Measurements from ENCODE around the gene MRPS26.
"Not testable (repeated sequence)": the region's sequence is repeated elsewhere in the genome, so short reads cannot be mapped to it uniquely, and the experiment has no call there.

The MRPS26 gene

GRCh38 chr20:3043322-3043721 is 2.5 kb upstream of the MRPS26 start, which contains the start of gene GNRH2:
GNRH2 (plus strand) TSS chr20:3043622; CDS start chr20:3044415, 793 bp downstream.
- no peak for DNase-seq

GRCh38 chr20:3044336-3044965 is 1.4 kb upstream of the MRPS26 start:
- no peak for DNase-seq

- peak; percentile 66 to 85 for DNase-seq
Observed at GRCh38 chr20:3045042-3045815, 623 bp upstream of the MRPS26 start.

- DNase-seq: peak; percentile 67 to 88
Observed at GRCh38 chr20:3046677-3047462, 1.0 kb downstream of the MRPS26 start.

GRCh38 chr20:3047486-3048419 is 1.9 kb downstream of the MRPS26 start:
- DNase-seq: no peak

- no peak for DNase-seq
Observed at GRCh38 chr20:3051385-3052019, 5.7 kb downstream of the MRPS26 start.

- no peak for DNase-seq
Observed at GRCh38 chr20:3059489-3059888, 13.6 kb downstream of the MRPS26 start.

GRCh38 chr20:3064119-3064518 is 18.3 kb downstream of the MRPS26 start:
- DNase-seq: not testable (repeated sequence)

- no peak for DNase-seq
Observed at GRCh38 chr20:3067139-3068014, 21.5 kb downstream of the MRPS26 start.

GRCh38 chr20:3068075-3068474 is 22.2 kb downstream of the MRPS26 start:
- DNase-seq: no peak

GRCh38 chr20:3068986-3069900 is 23.4 kb downstream of the MRPS26 start:
- DNase-seq: peak in 1 of 2 experiments; percentile 27

GRCh38 chr20:3070725-3071124 is 24.9 kb downstream of the MRPS26 start:
- DNase-seq: no peak

- DNase-seq: no peak
Observed at GRCh38 chr20:3071266-3071609, 25.4 kb downstream of the MRPS26 start.

- DNase-seq: no peak
Observed at GRCh38 chr20:3071610-3072529, 26.0 kb downstream of the MRPS26 start, which contains the start of gene OXT. OXT (plus strand) TSS chr20:3071620; CDS start chr20:3071656, 36 bp downstream.

- DNase-seq: no peak
Observed at GRCh38 chr20:3072530-3073250, 26.8 kb downstream of the MRPS26 start.

GRCh38 chr20:3073251-3073643 is 27.4 kb downstream of the MRPS26 start:
- not testable (repeated sequence) for DNase-seq

- no peak for DNase-seq
Observed at GRCh38 chr20:3074812-3075211, 29.0 kb downstream of the MRPS26 start.

- not testable (repeated sequence) for DNase-seq
Observed at GRCh38 chr20:3075315-3075714, 29.5 kb downstream of the MRPS26 start.

Measured in NCI-H2081 (cell line).